H54 (cell line): ENCODE measurements around the gene GTF2F2.

Experiments
- DNase-seq: peaks from one replicate; pipeline ENCODE4 v3.0.0; 2011; ENCODE audit warnings: low spot score, mixed read lengths; ENCODE audit not compliant: insufficient read length
- FAIRE-seq: peaks from 3 replicates; lab custom pipeline; 2011; peaks lifted over from hg19 to GRCh38; lab: Jason Lieb, UNC
- POLR2A ChIP-seq: IDR thresholded peaks from 2 replicates; pipeline ENCODE4 v1.6.1; 2011; ENCODE audit warnings: low read depth, mild to moderate bottlenecking, low read length

GTF2F2 gene

GRCh38 chr13:45206340-45206739, 86.0 kb downstream of the GTF2F2 start:
- FAIRE-seq = peak; percentile 92
- TF ChIP-seq POLR2A = no peak
- no peak for DNase-seq

- DNase-seq (no peak), FAIRE-seq (no peak)
- TF ChIP-seq POLR2A = no peak
Observed at GRCh38 chr13:45207319-45207718, 87.0 kb downstream of the GTF2F2 start.

GRCh38 chr13:45208132-45208531, 87.8 kb downstream of the GTF2F2 start:
- DNase-seq = no peak
- TF ChIP-seq POLR2A = no peak
- no peak for FAIRE-seq

GRCh38 chr13:45209229-45209628, 88.9 kb downstream of the GTF2F2 start:
- no peak for DNase-seq
- no peak for TF ChIP-seq POLR2A
- FAIRE-seq = no peak

- no peak for TF ChIP-seq POLR2A
- DNase-seq = no peak
- FAIRE-seq = no peak
Observed at GRCh38 chr13:45215392-45216077, 95.2 kb downstream of the GTF2F2 start.

- no peak for DNase-seq
- FAIRE-seq = no peak
- TF ChIP-seq POLR2A = no peak
Observed at GRCh38 chr13:45216193-45216592, 95.9 kb downstream of the GTF2F2 start.

- TF ChIP-seq POLR2A = no peak
- FAIRE-seq = no peak
Observed at GRCh38 chr13:45218689-45219088, 98.4 kb downstream of the GTF2F2 start.

GRCh38 chr13:45219123-45219891, 99.0 kb downstream of the GTF2F2 start:
- FAIRE-seq (peak; percentile 38), DNase-seq (no peak)
- no peak for TF ChIP-seq POLR2A

More at GRCh38 chr13:45218689-45219088, 98.4 kb downstream of the GTF2F2 start:
- no peak for DNase-seq

- peak; percentile 94 for FAIRE-seq
- no peak for DNase-seq
- no peak for TF ChIP-seq POLR2A
Observed at GRCh38 chr13:45219938-45220375, 99.6 kb downstream of the GTF2F2 start.

GRCh38 chr13:45220403-45220802, 100.1 kb downstream of the GTF2F2 start:
- FAIRE-seq (no peak), DNase-seq (no peak)
- no peak for TF ChIP-seq POLR2A

GRCh38 chr13:45222516-45222915, 102.2 kb downstream of the GTF2F2 start:
- FAIRE-seq = no peak
- TF ChIP-seq POLR2A = no peak
- DNase-seq = no peak

- FAIRE-seq = no peak
- TF ChIP-seq POLR2A = no peak
- no peak for DNase-seq
Observed at GRCh38 chr13:45222919-45223318, 102.6 kb downstream of the GTF2F2 start.

- DNase-seq = no peak
- no peak for TF ChIP-seq POLR2A
Observed at GRCh38 chr13:45224176-45224575, 103.9 kb downstream of the GTF2F2 start.

GRCh38 chr13:45225370-45225769, 105.1 kb downstream of the GTF2F2 start:
- FAIRE-seq (no peak), DNase-seq (no peak)
- no peak for TF ChIP-seq POLR2A

More at GRCh38 chr13:45224176-45224575, 103.9 kb downstream of the GTF2F2 start:
- FAIRE-seq = no peak
